ENCODE measurements around the gene ELFN2. TPM values are rescaled to one million over a fixed set of nuclear protein-coding genes. Genes with fewer than 3 reads are reported as not detected.

ELFN2 gene
- total and polyA plus RNA-seq, 2 donors (not counting 3 experiments of a cell fraction or from before 2014, with no cell fraction given) = 0.41 to 1.3 TPM

GRCh38 chr22:37376643-37377042 is 50.6 kb downstream of the ELFN2 start:
- TF ChIP-seq EZH2 (IDR thresholded peaks at IDR 0.05; ENCODE audit: borderline replicate concordance, low read depth, low read length, severe bottlenecking) (no peak), POLR2A (IDR thresholded peaks at IDR 0.05; ENCODE audit: low read depth, low read length) (no peak), FOS (IDR thresholded peaks at IDR 0.05; ENCODE audit: borderline replicate concordance, insufficient read depth, low read length) (no peak), GATA2 (IDR thresholded peaks at IDR 0.05; ENCODE audit: insufficient read depth, insufficient read length, low read depth, low read length) (no peak), MAX (IDR thresholded peaks at IDR 0.05; ENCODE audit: insufficient read depth, insufficient read length) (no peak), CTCF (IDR thresholded peaks at IDR 0.05; ENCODE audit: extremely low read depth in 1 of 2, insufficient read depth in 1 of 2, low read depth in 1 of 2, low read length in 2 of 2) (no peak), JUN (IDR thresholded peaks at IDR 0.05; ENCODE audit: borderline replicate concordance, insufficient read depth, insufficient read length, low read depth) (no peak), POLR2AphosphoS5 (IDR thresholded peaks at IDR 0.05; ENCODE audit: insufficient read depth, low read depth, low read length) (no peak), MYC (IDR thresholded peaks at IDR 0.05; ENCODE audit: low read depth, low read length) (no peak)
- intact Hi-C loops (cut with micrococcal nuclease) (no loop called here), dilution Hi-C loops (cut with MboI; ENCODE audit: extremely low pct_ligation_motif_present, low sequenced_read_pairs) (no loop called here)
- H3K27me3 ChIP-seq (ENCODE audit: control insufficient read depth in 2 of 2, insufficient read depth in 2 of 2, low read length in 2 of 2) = peaks cover 3 to 4% of the 10 kb centered on the region in 2 experiments
- no peaks in the 10 kb centered on the region for H3K36me3 ChIP-seq (ENCODE audit: control insufficient read depth in 2 of 2, extremely low read depth in 1 of 2, insufficient read depth in 2 of 2, low read length in 2 of 2)
- ChIA-PET CTCF (no interaction called here), POLR2A (no interaction called here)
- no peaks in the 10 kb centered on the region for H3K9me1 ChIP-seq (replicated peaks; ENCODE audit: control insufficient read depth, extremely low read depth, insufficient read depth, low read length)
- no TSS peak for BruUV-seq (replicated peaks)
- H4K20me1 ChIP-seq (replicated peaks; ENCODE audit: control insufficient read depth, extremely low read depth, insufficient read depth, low read length) = no peaks in the 10 kb centered on the region
- DNase-seq (ENCODE audit: low read depth, low spot score) = no peak
- no peak overlapping the region for H3K4me2 ChIP-seq (ENCODE audit: insufficient read depth, low read length)
- no peak overlapping the region for H2AFZ ChIP-seq (ENCODE audit: low read depth, low read length)
- FAIRE-seq = no peak
- H3K4me3 ChIP-seq (replicated peaks in 1 of 3; ENCODE audit: insufficient read depth in 1 of 3, low read depth in 1 of 3, low read length in 3 of 3) = no peak overlapping the region
- no peaks in the 10 kb centered on the region for H3K4me1 ChIP-seq (ENCODE audit: control insufficient read depth, extremely low read depth, insufficient read depth, low read length)
- H3K79me2 ChIP-seq (ENCODE audit: control insufficient read depth, insufficient read depth, low read length) = no peaks in the 10 kb centered on the region
- H3K27ac ChIP-seq (ENCODE audit: insufficient read depth, low read depth, low read length) = no peak overlapping the region
- H3K9me3 ChIP-seq (replicated peaks; ENCODE audit: control insufficient read depth, insufficient read depth, low read length) = no peaks in the 10 kb centered on the region
- H3K9ac ChIP-seq (replicated peaks; ENCODE audit: extremely low read depth, insufficient read depth, low read length) = no peak overlapping the region

Measured in endothelial cell of umbilical vein (primary cell).